H1 (cell line): ENCODE data around the gene RAD9A. TPM values are rescaled to one million over a fixed set of nuclear protein-coding genes. Genes with fewer than 3 reads are reported as not detected.
A peak's percentile ranks its signal among the peaks of the same experiment; 100 is the strongest.

ENCODE experiments used
- CTCF ChIA-PET: fragments of 300-600 bp; sonication (Branson Sonifier 250); formaldehyde crosslinking; loops from one replicate; lab custom pipeline; 2021; ENCODE audit not compliant: partially characterized antibody; lab: Charles Lee
- POLR2A ChIA-PET: fragments of 300-600 bp; sonication (Branson Sonifier 250); formaldehyde crosslinking; loops from one replicate; lab custom pipeline; 2021; ENCODE audit warnings: inconsistent platforms; ENCODE audit not compliant: partially characterized antibody; lab: Charles Lee
- DNase-seq, 2 experiments: peaks; one replicate each; pipeline versions ENCODE4 v3.0.0 to v3.0.0-alpha.2; 2010 to 2022; ENCODE audit warnings: low spot score in 2 of 2, low read depth in 1 of 2, mixed read lengths in 1 of 2
- FAIRE-seq: peaks from 2 replicates; lab custom pipeline; 2011; peaks lifted over from hg19 to GRCh38; lab: Jason Lieb, UNC
- H2AFZ ChIP-seq: 2 replicates; pipeline ENCODE4 v1.8.1; 2012; ENCODE audit warnings: low read length, inconsistent platforms
- H2AK5ac ChIP-seq: 2 replicates; pipeline ENCODE4 v1.6.1; 2013; ENCODE audit warnings: low read depth, low read length
- H2BK120ac ChIP-seq: replicated peaks from 2 replicates; pipeline ENCODE3; 2013; ENCODE audit warnings: low read depth, low read length, inconsistent platforms
- H2BK12ac ChIP-seq: 2 replicates; pipeline ENCODE4 v1.6.1; 2013; ENCODE audit warnings: low read depth, low read length
- H2BK15ac ChIP-seq: 2 replicates; pipeline ENCODE4 v1.6.1; 2013; ENCODE audit warnings: low read length
- H2BK20ac ChIP-seq: 2 replicates; pipeline ENCODE4 v1.6.1; 2013; ENCODE audit warnings: low read length
- H2BK5ac ChIP-seq: 2 replicates; pipeline ENCODE4 v1.6.1; 2013; ENCODE audit warnings: low read depth, low read length
- H3K14ac ChIP-seq: 2 replicates; pipeline ENCODE4 v1.6.1; 2013; ENCODE audit warnings: inconsistent platforms; ENCODE audit not compliant: insufficient read length
- H3K18ac ChIP-seq: 2 replicates; pipeline ENCODE4 v1.6.1; 2013; ENCODE audit warnings: low read length; ENCODE audit errors: extremely low read depth
- H3K23ac ChIP-seq: 2 replicates; pipeline ENCODE4 v1.6.1; 2013; ENCODE audit warnings: inconsistent platforms; ENCODE audit not compliant: insufficient read length
- H3K23me2 ChIP-seq: 2 replicates; pipeline ENCODE4 v1.6.1; 2013; ENCODE audit warnings: low read depth, low read length
- H3K27ac ChIP-seq: 2 replicates; pipeline ENCODE4 v1.6.1; 2011; ENCODE audit warnings: low read depth, low read length, inconsistent platforms
- H3K27me3 ChIP-seq, 4 experiments: replicated peaks in 1 of 4; 1 replicate in 1 of 4; 2 replicates in 3 of 4; pipeline versions ENCODE4 v1.6.1 to v1.8.1; 2011 to 2013; ENCODE audit warnings: low read length in 3 of 4, mild to moderate bottlenecking in 3 of 4, inconsistent platforms in 2 of 4, mixed read lengths in 2 of 4, moderate library complexity in 1 of 4; ENCODE audit not compliant: control insufficient read depth in 3 of 4, insufficient read depth in 3 of 4; ENCODE audit errors: extremely low read depth in 1 of 4
- H3K36me3 ChIP-seq, 4 experiments: 2 replicates each; pipeline versions ENCODE4 v1.6.1 to v1.8.1; 2011 to 2013; ENCODE audit warnings: mild to moderate bottlenecking in 4 of 4, low read length in 3 of 4, moderate library complexity in 2 of 4, control low read depth in 1 of 4, inconsistent platforms in 1 of 4; ENCODE audit not compliant: insufficient read depth in 4 of 4, control insufficient read depth in 2 of 4
- H3K4ac ChIP-seq: replicated peaks from 2 replicates; pipeline ENCODE3; 2013; ENCODE audit warnings: low read length, low read depth, mixed read lengths, inconsistent platforms; ENCODE audit not compliant: insufficient read length
- H3K4me1 ChIP-seq, 4 experiments: replicated peaks in 1 of 4; 1 replicate in 1 of 4; 2 replicates in 3 of 4; pipeline versions ENCODE4 v1.6.1 to v1.8.1; 2011 to 2013; ENCODE audit warnings: low read length in 3 of 4, inconsistent platforms in 2 of 4, mixed read lengths in 1 of 4; ENCODE audit not compliant: insufficient read depth in 4 of 4, control insufficient read depth in 3 of 4
- H3K4me2 ChIP-seq, 2 experiments: 2 replicates each; pipeline versions ENCODE4 v1.6.1 to v1.8.1; 2011 to 2013; ENCODE audit warnings: low read depth in 2 of 2, low read length in 2 of 2, control low read depth in 1 of 2, inconsistent platforms in 1 of 2, mild to moderate bottlenecking in 1 of 2; ENCODE audit not compliant: insufficient read depth in 1 of 2
- H3K4me3 ChIP-seq, 4 experiments: fragments of 200-600, 300-600 bp in 1 of 4; sonication (generic), shearing (Covaris generic), sonication (Bioruptor Twin) in 1 of 4; 2 replicates each; pipeline versions ENCODE4 v1.5.1 to v1.8.1; 2011 to 2016; ENCODE audit warnings: low read length in 4 of 4, low read depth in 3 of 4, control low read depth in 2 of 4, inconsistent platforms in 2 of 4, mild to moderate bottlenecking in 2 of 4, mixed read lengths in 1 of 4, moderate library complexity in 1 of 4; ENCODE audit not compliant: insufficient read depth in 2 of 4; ENCODE audit errors: extremely low read depth in 1 of 4
- H3K56ac ChIP-seq: replicated peaks from 2 replicates; pipeline ENCODE3; 2013; ENCODE audit warnings: low read depth, mild to moderate bottlenecking, mixed read lengths, low read length, inconsistent platforms; ENCODE audit not compliant: insufficient read length
- H3K79me1 ChIP-seq: 2 replicates; pipeline ENCODE4 v1.6.1; 2013; ENCODE audit warnings: low read depth, low read length, control low read depth
- H3K79me2 ChIP-seq, 2 experiments: 2 replicates each; pipeline versions ENCODE4 v1.6.1 to v1.8.1; 2012 to 2013; ENCODE audit warnings: low read length in 2 of 2, mild to moderate bottlenecking in 2 of 2, inconsistent platforms in 1 of 2; ENCODE audit not compliant: insufficient read depth in 2 of 2, control insufficient read depth in 1 of 2
- H3K9ac ChIP-seq, 4 experiments: replicated peaks in 1 of 4; 1 replicate in 1 of 4; 2 replicates in 3 of 4; pipeline versions ENCODE4 v1.6.1 to v1.8.1; 2011 to 2013; ENCODE audit warnings: low read depth in 3 of 4, low read length in 3 of 4, control low read depth in 2 of 4, mild to moderate bottlenecking in 2 of 4, moderate library complexity in 2 of 4, inconsistent platforms in 1 of 4; ENCODE audit errors: extremely low read depth in 1 of 4
- H3K9me3 ChIP-seq, 2 experiments: 2 replicates each; pipeline versions ENCODE4 v1.6.1 to v1.8.1; 2012 to 2013; ENCODE audit warnings: mild to moderate bottlenecking in 2 of 2, moderate library complexity in 2 of 2, control low read depth in 1 of 2, inconsistent platforms in 1 of 2, low read depth in 1 of 2, low read length in 1 of 2, mixed read lengths in 1 of 2; ENCODE audit not compliant: insufficient read depth in 2 of 2
- H4K20me1 ChIP-seq, 2 experiments: replicated peaks in 1 of 2; 2 replicates each; pipeline versions ENCODE3 to v1.8.1; 2011 to 2013; ENCODE audit warnings: inconsistent platforms in 2 of 2, low read length in 2 of 2, mild to moderate bottlenecking in 1 of 2; ENCODE audit not compliant: insufficient read depth in 2 of 2, control insufficient read depth in 1 of 2
- H4K5ac ChIP-seq: 2 replicates; pipeline ENCODE4 v1.6.1; 2013; ENCODE audit warnings: low read length, low read depth, mixed read lengths, inconsistent platforms; ENCODE audit not compliant: insufficient read length
- H4K8ac ChIP-seq: 2 replicates; pipeline ENCODE4 v1.8.0; 2013; ENCODE audit warnings: mild to moderate bottlenecking, moderate library complexity, low read length, inconsistent platforms; ENCODE audit not compliant: insufficient read depth; ENCODE audit errors: extremely low read depth
- H4K91ac ChIP-seq: replicated peaks from 2 replicates; pipeline ENCODE3; 2013; ENCODE audit warnings: low read length, mixed read lengths, inconsistent platforms; ENCODE audit not compliant: insufficient read length
- CBX8 ChIP-seq: fragments of 300-800, 300-1000 bp; sonication (generic); IDR thresholded peaks from 2 replicates; pipeline ENCODE4 v1.7.1; 2016; ENCODE audit warnings: low read depth, low read length, borderline replicate concordance
- CTCF ChIP-seq, 3 experiments: IDR thresholded peaks; 1 replicate in 2 of 3; 2 replicates in 1 of 3; pipeline versions ENCODE4 v1.5.1 to v1.6.1; 2011; ENCODE audit warnings: low read length in 3 of 3, mild to moderate bottlenecking in 3 of 3, inconsistent platforms in 2 of 3, low read depth in 1 of 3, moderate library complexity in 1 of 3; ENCODE audit not compliant: insufficient read depth in 1 of 3; ENCODE audit errors: control extremely low read depth in 1 of 3
- RAD21 ChIP-seq, 2 experiments: IDR thresholded peaks in 1 of 2; conservative IDR thresholded peaks in 1 of 2; 2 replicates each; pipeline ENCODE4 v1.6.1; 2011; ENCODE audit warnings: low read depth in 2 of 2, low read length in 2 of 2, improper control_type of control experiment in 1 of 2, inconsistent platforms in 1 of 2, mild to moderate bottlenecking in 1 of 2, moderate library complexity in 1 of 2
- RBBP5 ChIP-seq: IDR thresholded peaks from 2 replicates; pipeline ENCODE4 v1.7.1; 2012; ENCODE audit warnings: low read depth, mild to moderate bottlenecking, inconsistent platforms, low read length, moderate library complexity, borderline replicate concordance
- SIRT6 ChIP-seq: IDR thresholded peaks from one replicate; pipeline ENCODE4 v1.7.1; 2012; ENCODE audit warnings: low read length, inconsistent platforms
- WGBS, 2 experiments: shearing (Covaris generic) in 1 of 2; methylation state at CpG; one replicate each; pipeline versions ENCODE4 v1.1.6 to v1.1.7; 2013 to 2015; ENCODE audit warnings: low lambda C conversion rate in 2 of 2, mixed read lengths in 2 of 2, inconsistent platforms in 1 of 2, low coverage in 1 of 2, missing lambda C conversion rate in 1 of 2; ENCODE audit not compliant: insufficient replicate concordance in 2 of 2, insufficient coverage in 1 of 2, insufficient read length in 1 of 2; ENCODE audit errors: extremely low coverage in 1 of 2, missing lambda C conversion rate in 1 of 2; 5-methylcytosine and 5-hydroxymethylcytosine counted together
- polyA plus RNA-seq, 7 experiments: library from polyadenylated mRNA; depleted of rRNA in 3 of 7; stranded (reverse) in 5 of 7; unstranded in 2 of 7; fragments of >200 nt in 5 of 7; fragments of 200-250 nt in 2 of 7; gene quantifications; 1 replicate in 5 of 7; 2 replicates in 1 of 7; 4 replicates in 1 of 7; pipeline versions ENCODE4 v1.2.1 to v1.2.3, GENCODE V29; 2011 to 2013; ENCODE audit warnings: missing spikeins in 2 of 7, mixed read lengths in 2 of 7
- total RNA-seq: library from RNA; stranded (reverse); fragmentation: NEBNext Ultra II Directional; extraction: Animal tissue kit (Norgen Biotek cat#: 25700); gene quantifications from 2 replicates; pipeline ENCODE4 v1.2.1, GENCODE V29; 2021

RAD9A gene
- total and polyA plus RNA-seq, 2 of the 8 experiments (the other 6 are each of a cell fraction or from before 2014, with no cell fraction given): 22.2 to 25.5 TPM

- no peak overlapping the region for H3K9ac ChIP-seq
- H3K23me2 ChIP-seq: peaks cover 25% of the 10 kb centered on the region; the same call in 1 of the 2 replicates
- H4K91ac ChIP-seq: no peak overlapping the region
- H3K36me3 ChIP-seq: no peaks in the 10 kb centered on the region
- no peak overlapping the region; the same call in 1 of the 2 replicates for H4K8ac ChIP-seq
- H4K5ac ChIP-seq: no peak overlapping the region
- peak overlapping the region; percentile 82 to 96 for H3K4me2 ChIP-seq
- H3K27me3 ChIP-seq: peaks cover 2 to 54% (median 43%) of the 10 kb centered on the region in 4 experiments
- H3K9me3 ChIP-seq: no peaks in the 10 kb centered on the region
- H2BK15ac ChIP-seq: peak overlapping the region; percentile 36; the same call in 1 of the 2 replicates
- H3K18ac ChIP-seq: peak overlapping the region; percentile 28; the same call in 1 of the 2 replicates
- ChIA-PET CTCF (interaction anchor here (0.7 to 34.8 kb wide), 12 partner anchors 8 to 986 kb away, joined by 3 to 1305 read pairs (median 9); partner anchors contain the start of genes POLD4, PPP1CA and RAD9A), POLR2A (interaction anchor here (0.6 to 2.1 kb wide), 16 partner anchors 9 to 259 kb away, joined by 3 to 11 read pairs (median 4); partner anchors contain the start of genes PITPNM1, POLD4, RAD9A and TMEM134)
- no peak overlapping the region for H3K23ac ChIP-seq
- H4K20me1 ChIP-seq: peaks cover 0 to 3% of the 10 kb centered on the region in 2 experiments
- no peak overlapping the region for H2BK120ac ChIP-seq
- no peak overlapping the region for H3K4ac ChIP-seq
- H3K27ac ChIP-seq: no peak overlapping the region
- peak overlapping the region; percentile 18; the same call in 1 of the 2 replicates for H2BK12ac ChIP-seq
- FAIRE-seq (no peak), DNase-seq (peak in 1 of 2 experiments; percentile 66)
- no peak overlapping the region for H3K14ac ChIP-seq
- no peak overlapping the region; the same call in 1 of the 2 replicates for H2BK20ac ChIP-seq
- H2AK5ac ChIP-seq: 0 out of 2 replicates have a peak overlapping the region, but pooled peaks have one; percentile 42
- H3K4me1 ChIP-seq: peaks cover 0 to 38% (median 34%) of the 10 kb centered on the region in 4 experiments; a peak in 6 of 7 replicates
- 31% methylated on average over 8 of the region's 8 CpGs; no CpG with 5 or more reads in 1 of the 2 experiments for WGBS, 2 experiments
- H3K79me1 ChIP-seq: no peaks in the 10 kb centered on the region
- H3K79me2 ChIP-seq: no peaks in the 10 kb centered on the region
- TF ChIP-seq RBBP5: no peak
- no peak for TF ChIP-seq CBX8
- peak in 1 of 2 experiments; percentile 16; a peak in 1 of 4 replicates for TF ChIP-seq RAD21 (IDR thresholded peaks at IDR 0.05 in 1 of 2, conservative IDR thresholded peaks at IDR 0.05 in 1 of 2; ENCODE audit: low read depth in 2 of 2, low read length in 2 of 2)
- TF ChIP-seq SIRT6: no peak
- peak in 2 of 3 experiments; percentile 41 to 59; a peak in 2 of 4 replicates for TF ChIP-seq CTCF (IDR thresholded peaks at IDR 0.05; ENCODE audit: control extremely low read depth in 1 of 3, insufficient read depth in 1 of 3, low read depth in 1 of 3, low read length in 3 of 3)
- no peak overlapping the region for H3K56ac ChIP-seq
- H3K4me3 ChIP-seq: peak overlapping the region in 2 of 4 experiments; percentile 52 to 77; a peak in 5 of 8 replicates
- H2AFZ ChIP-seq: no peak overlapping the region
- H2BK5ac ChIP-seq: no peak overlapping the region
Observed at GRCh38 chr11:67371189-67371910, 20.4 kb upstream of the RAD9A start.
